HG02981 (cell line): ENCODE results near the gene PGC.

Source experiments
- ATAC-seq: cut with Tn5 transposase; IDR thresholded peaks from one replicate; pipeline ENCODE4 v1.9.1; 2021; ENCODE audit warnings: mild to moderate bottlenecking, moderate library complexity; ENCODE audit not compliant: unreplicated experiment

PGC gene

GRCh38 chr6:41732591-41733359 lies 14.4 kb downstream of the PGC start:
- ATAC-seq: peak; percentile 29

- no peak for ATAC-seq
Observed at GRCh38 chr6:41732149-41732548, 15.0 kb downstream of the PGC start.

- ATAC-seq: no peak
Observed at GRCh38 chr6:41731561-41732086, 15.6 kb downstream of the PGC start.

- no peak for ATAC-seq
Observed at GRCh38 chr6:41730531-41731436, 16.4 kb downstream of the PGC start.

GRCh38 chr6:41729624-41730023 lies 17.6 kb downstream of the PGC start:
- no peak for ATAC-seq

- ATAC-seq: no peak
Observed at GRCh38 chr6:41728954-41729353, 18.2 kb downstream of the PGC start.

- ATAC-seq: no peak
Observed at GRCh38 chr6:41728073-41728936, 18.9 kb downstream of the PGC start.

GRCh38 chr6:41727705-41728072 lies 19.5 kb downstream of the PGC start:
- no peak for ATAC-seq

GRCh38 chr6:41726876-41727275 lies 20.3 kb downstream of the PGC start:
- ATAC-seq: no peak

GRCh38 chr6:41724586-41725501 lies 22.4 kb downstream of the PGC start:
- no peak for ATAC-seq

GRCh38 chr6:41724228-41724580 lies 23.0 kb downstream of the PGC start:
- no peak for ATAC-seq

- peak; percentile 83 for ATAC-seq
Observed at GRCh38 chr6:41723530-41724227, 23.5 kb downstream of the PGC start.

GRCh38 chr6:41722969-41723529 lies 24.1 kb downstream of the PGC start:
- peak; percentile 19 for ATAC-seq

- no peak for ATAC-seq
Observed at GRCh38 chr6:41721414-41721813, 25.8 kb downstream of the PGC start.

- ATAC-seq: no peak
Observed at GRCh38 chr6:41720783-41721182, 26.4 kb downstream of the PGC start.

GRCh38 chr6:41720262-41720620 lies 27.0 kb downstream of the PGC start:
- ATAC-seq: no peak

- ATAC-seq: no peak
Observed at GRCh38 chr6:41719436-41720261, 27.5 kb downstream of the PGC start.

GRCh38 chr6:41718828-41719227 lies 28.4 kb downstream of the PGC start:
- no peak for ATAC-seq
